K562 (cell line): Measurements from ENCODE around the gene FZD10. TPM values are rescaled to one million over a fixed set of nuclear protein-coding genes. Genes with fewer than 3 reads are reported as not detected.

Source experiments
- ATAC-seq: fragments of 200-7000 bp; cut with Tn5 transposase; 3 replicates; pipeline ENCODE4 v1.9.1; 2020; ENCODE audit warnings: moderate library complexity
- BruUV-seq: library from RNA; stranded (reverse); fragments of 400-500 nt; replicated peaks from 2 replicates; lab custom pipeline; 2021; lab: Mats Ljungman, UMichigan
- CTCF ChIA-PET: fragments of 300-600 bp; formaldehyde crosslinking; extraction: SDS; loops from one replicate; lab custom pipeline; 2021; ENCODE audit warnings: low intra/inter-chr PET ratio; lab: Yijun Ruan, JAX
- POLR2A ChIA-PET: fragments of 300-600, 350-650 bp; sonication (Branson Sonifier 250); formaldehyde crosslinking; extraction: SDS; loops from one replicate; lab custom pipeline; 2021; ENCODE audit warnings: antibody characterized with exemption, inconsistent platforms; lab: Yijun Ruan, JAX
- DNase-seq, 4 experiments: peaks; one replicate each; pipeline versions ENCODE4 v3.0.0 to v3.0.0-alpha.2; 2011 to 2018; ENCODE audit warnings: low spot score in 3 of 4, mixed read lengths in 3 of 4; ENCODE audit errors: extremely low read depth in 1 of 4
- FAIRE-seq: peaks from 2 replicates; lab custom pipeline; 2011; peaks lifted over from hg19 to GRCh38; lab: Jason Lieb, UNC
- H2AFZ ChIP-seq: 2 replicates; pipeline ENCODE4 v1.6.0; 2011; ENCODE audit warnings: low read depth, low read length, control low read depth, inconsistent platforms
- H3K27ac ChIP-seq: fragments of 200-600 bp; 3 replicates; pipeline ENCODE4 v1.8.0; 2011; ENCODE audit warnings: low read depth, mild to moderate bottlenecking, control low read depth, inconsistent platforms, low read length, moderate library complexity, mixed read lengths; ENCODE audit errors: extremely low read depth
- H3K27me3 ChIP-seq, 2 experiments: fragments of 300-600 bp in 1 of 2; 2 replicates in 1 of 2; 3 replicates in 1 of 2; pipeline versions ENCODE4 v1.6.0 to v1.8.0; 2011; ENCODE audit warnings: inconsistent platforms in 2 of 2, low read length in 2 of 2, mild to moderate bottlenecking in 1 of 2, mixed read lengths in 1 of 2, moderate library complexity in 1 of 2; ENCODE audit not compliant: control insufficient read depth in 2 of 2, insufficient read depth in 2 of 2
- H3K36me3 ChIP-seq: fragments of 300-600 bp; 3 replicates; pipeline ENCODE4 v1.8.0; 2011; ENCODE audit warnings: mild to moderate bottlenecking, low read length, inconsistent platforms; ENCODE audit not compliant: control insufficient read depth, insufficient read depth
- H3K4me1 ChIP-seq, 2 experiments: fragments of 200-600 bp in 1 of 2; replicated peaks in 1 of 2; 2 replicates in 1 of 2; 3 replicates in 1 of 2; pipeline versions ENCODE4 v1.5.1 to v1.8.0; 2011; ENCODE audit warnings: inconsistent platforms in 2 of 2, low read length in 2 of 2, mild to moderate bottlenecking in 1 of 2, mixed read lengths in 1 of 2, moderate library complexity in 1 of 2; ENCODE audit not compliant: control insufficient read depth in 2 of 2, insufficient read depth in 2 of 2
- H3K4me2 ChIP-seq: 2 replicates; pipeline ENCODE4 v1.6.1; 2011; ENCODE audit warnings: low read length, control low read depth, inconsistent platforms, mixed read lengths; ENCODE audit not compliant: insufficient read depth
- H3K4me3 ChIP-seq: fragments of 200-600 bp; sonication (generic), shearing (Covaris generic); 2 replicates; pipeline ENCODE4 v1.5.1; 2016; ENCODE audit warnings: control low read depth, inconsistent platforms
- H3K79me2 ChIP-seq: fragments of 200-600 bp; 3 replicates; pipeline ENCODE4 v1.8.0; 2011; ENCODE audit warnings: low read length, inconsistent platforms; ENCODE audit not compliant: control insufficient read depth, insufficient read depth
- H3K9ac ChIP-seq, 2 experiments: 2 replicates each; pipeline versions ENCODE4 v1.6.0 to v1.6.1; 2011; ENCODE audit warnings: low read depth in 2 of 2, low read length in 2 of 2, control low read depth in 1 of 2, inconsistent platforms in 1 of 2, mild to moderate bottlenecking in 1 of 2, mixed read lengths in 1 of 2; ENCODE audit not compliant: insufficient read depth in 1 of 2
- H3K9me1 ChIP-seq: one replicate; pipeline ENCODE4 v1.6.0; 2011; ENCODE audit warnings: inconsistent platforms, mild to moderate bottlenecking, low read length, moderate library complexity; ENCODE audit not compliant: control insufficient read depth, insufficient read depth
- H3K9me3 ChIP-seq: replicated peaks from 2 replicates; pipeline ENCODE4 v1.5.1; 2011; ENCODE audit warnings: low read depth, low read length, inconsistent platforms; ENCODE audit not compliant: control insufficient read depth, insufficient read depth
- H4K20me1 ChIP-seq: replicated peaks from 2 replicates; pipeline ENCODE4 v1.6.1; 2011; ENCODE audit warnings: low read length, inconsistent platforms, mixed read lengths; ENCODE audit not compliant: control insufficient read depth, insufficient read depth
- ATF1 ChIP-seq, 2 experiments: fragments of 450-650 bp in 1 of 2; IDR thresholded peaks; 2 replicates each; pipeline ENCODE4 v1.6.1; 2016; ENCODE audit warnings: missing compliant biosample characterization in 1 of 2, missing genetic modification characterization in 1 of 2
- PHB ChIP-seq: fragments of 250-450 bp; sonication (Bioruptor Pico); IDR thresholded peaks from 2 replicates; pipeline ENCODE4 v1.5.0; 2021
- PRDM10 ChIP-seq: fragments of 450-650 bp; IDR thresholded peaks from 2 replicates; pipeline ENCODE4 v1.6.1; 2018; ENCODE audit not compliant: partially characterized antibody
- RBM39 ChIP-seq: fragments of 200-400 bp; formaldehyde crosslinking; optimal IDR thresholded peaks from 2 replicates; pipeline ENCODE3; 2018; ENCODE audit warnings: low read depth, low read length
- SIRT6 ChIP-seq: IDR thresholded peaks from one replicate; pipeline ENCODE4 v1.6.1; 2012; ENCODE audit warnings: low read depth, mild to moderate bottlenecking, control low read depth, inconsistent platforms, low read length, moderate library complexity
- TOE1 ChIP-seq, 2 experiments: fragments of 450-650 bp in 1 of 2; sonication (generic) in 1 of 2; formaldehyde crosslinking in 1 of 2; IDR thresholded peaks; 2 replicates each; pipeline versions ENCODE4 v1.7.1 to v1.8.0; 2016 to 2022; ENCODE audit warnings: borderline replicate concordance in 2 of 2, mild to moderate bottlenecking in 2 of 2, antibody characterized with exemption in 1 of 2, inconsistent platforms in 1 of 2, low read depth in 1 of 2, missing genetic modification reagents in 1 of 2, moderate library complexity in 1 of 2
- ZHX1 ChIP-seq: fragments of 150-350 bp; conservative IDR thresholded peaks from 2 replicates; pipeline ENCODE4 v1.6.1; 2014; ENCODE audit warnings: low read length
- ZNF431 ChIP-seq: sonication (generic); formaldehyde crosslinking; IDR thresholded peaks from 2 replicates; pipeline ENCODE4 v1.8.0; 2022; ENCODE audit warnings: mild to moderate bottlenecking, missing genetic modification reagents
- WGBS: fragments of 100-300 bp; shearing (Covaris generic); methylation state at CpG from one replicate; pipeline ENCODE4 v1.1.6; 2016; ENCODE audit warnings: low coverage, mixed read lengths; ENCODE audit not compliant: insufficient coverage; ENCODE audit errors: missing lambda C conversion rate; 5-methylcytosine and 5-hydroxymethylcytosine counted together
- in situ Hi-C: fragments of 300-500 bp; cut with MboI; formaldehyde crosslinking; loops from 4 replicates; pipeline ENCODE4 v1.15.0; 2018; ENCODE audit warnings: inconsistent platforms, mixed read lengths
- intact Hi-C: fragments of 100-400 bp; cut with micrococcal nuclease; formaldehyde crosslinking; loops from 2 replicates; pipeline ENCODE4 v1.14.2; 2022
- polyA plus RNA-seq, 8 experiments: library from polyadenylated mRNA; depleted of rRNA in 4 of 8; stranded (reverse) in 5 of 8; unstranded in 3 of 8; fragments of >200 nt; fragmentation: Nextera tagmentation in 2 of 8; fragmentation: Illumina TruSeq in 1 of 8; extraction: Ambion mirVana in 2 of 8; extraction: Trizol in 1 of 8; gene quantifications; 2 replicates each; pipeline versions ENCODE4 v1.2.1 to v1.2.3, GENCODE V29; 2011 to 2014; ENCODE audit warnings: inconsistent platforms in 1 of 8, missing spikeins in 1 of 8
- total RNA-seq, 7 experiments: library from RNA; depleted of rRNA in 6 of 7; stranded (reverse); fragments of >200 nt in 6 of 7; fragmentation: Illumina TruSeq in 2 of 7; extraction: Trizol in 2 of 7; gene quantifications; 2 replicates each; pipeline versions ENCODE4 v1.2.1 to v1.2.3, GENCODE V29; 2011 to 2021; ENCODE audit warnings: low replicate concordance in 1 of 7
- TF ChIP-seq, protein P1 (sequence below): fragments of 450-650 bp; IDR thresholded peaks from 2 replicates; pipeline ENCODE4 v1.6.1; 2016
- TF ChIP-seq, protein P2 (sequence below): sonication (generic); formaldehyde crosslinking; IDR thresholded peaks from 2 replicates; pipeline ENCODE4 v1.8.1; 2023; ENCODE audit warnings: mild to moderate bottlenecking, missing genetic modification reagents, moderate library complexity
- TF ChIP-seq, protein P3 (sequence below): fragments of 250-450 bp; sonication (Bioruptor Pico); IDR thresholded peaks from 2 replicates; pipeline ENCODE4 v1.9.0; 2021; ENCODE audit warnings: mild to moderate bottlenecking

The FZD10 gene
- total and polyA plus RNA-seq, 9 of the 15 experiments (the other 6 are each of a cell fraction or from before 2014, with no cell fraction given), result not detected

DNA sequence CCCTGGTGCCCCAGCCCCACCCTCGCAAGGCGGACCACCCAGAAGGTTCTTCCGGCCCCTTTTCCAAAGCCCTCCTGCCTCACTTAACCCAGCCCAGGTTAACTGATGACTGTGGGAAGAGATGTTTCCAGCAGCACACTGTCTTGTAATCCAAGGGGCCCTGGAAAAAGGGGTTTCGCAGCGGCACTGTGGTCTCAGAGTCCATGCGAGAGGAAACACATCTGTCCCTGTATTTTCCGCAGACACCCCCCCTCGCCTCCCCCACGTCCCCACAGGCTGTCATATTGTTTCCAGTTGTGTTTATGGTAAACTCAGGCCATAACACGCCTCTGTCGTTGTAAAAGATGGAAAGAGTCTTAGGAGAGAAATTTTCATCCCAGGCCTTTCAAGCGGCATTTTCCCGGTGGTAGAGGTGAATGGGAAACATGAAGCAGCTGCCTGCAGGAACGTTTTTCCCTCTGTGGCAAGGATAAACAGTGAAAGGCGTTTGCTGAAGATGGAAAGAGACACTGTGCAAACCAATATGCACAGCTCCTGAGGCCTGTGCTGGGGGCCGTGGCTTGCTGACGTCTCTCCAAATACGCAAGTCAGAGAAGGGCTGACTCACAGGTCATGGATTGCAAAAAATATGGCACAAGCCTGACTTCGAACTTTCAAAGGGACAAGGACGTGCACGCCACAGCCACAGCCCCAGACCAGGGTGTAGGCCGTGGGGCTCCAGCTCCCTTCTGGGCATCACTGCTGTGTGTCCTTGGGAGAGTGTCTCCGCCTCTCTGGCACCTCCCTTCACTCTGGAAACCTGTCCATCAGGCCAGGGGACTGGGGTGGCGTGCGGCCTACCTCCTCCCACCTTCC is 22.5 kb upstream of the FZD10 start:
- no peaks in the 10 kb centered on the region for H3K36me3 ChIP-seq
- BruUV-seq, result no TSS peak
- DNase-seq, result peak in 1 of 4 experiments; percentile 8
- H3K27me3 ChIP-seq, result peaks cover 14 to 76% of the 10 kb centered on the region in 2 experiments
- intact Hi-C loops, result no loop called here
- ChIA-PET POLR2A (no interaction called here), CTCF (no interaction called here)
- no peak overlapping the region for H2AFZ ChIP-seq
- H3K79me2 ChIP-seq, result no peaks in the 10 kb centered on the region
- no peak overlapping the region for H3K27ac ChIP-seq
- peaks cover 6% of the 10 kb centered on the region; the same call in 1 of the 2 replicates for H4K20me1 ChIP-seq
- ATAC-seq, result no peak; the same call in 2 of the 3 replicates
- in situ Hi-C loops, result no loop called here
- no peaks in the 10 kb centered on the region for H3K9me1 ChIP-seq
- WGBS, result under 1% methylated on average over 24 of the region's 25 CpGs
- no peak overlapping the region for H3K4me2 ChIP-seq
- H3K4me3 ChIP-seq, result no peak overlapping the region
- H3K9me3 ChIP-seq, result no peaks in the 10 kb centered on the region
- no peak overlapping the region for H3K9ac ChIP-seq
- no peak for FAIRE-seq
- H3K4me1 ChIP-seq, result no peaks in the 10 kb centered on the region
- TF ChIP-seq SIRT6 (no peak), ZNF431 (CRISPR knock-in tag) (no peak), ATF1 (CRISPR knock-in tag; IDR thresholded peaks at IDR 0.05) (no peak), ATF1 (tag; IDR thresholded peaks at IDR 0.05) (no peak), PRDM10 (no peak), ZHX1 (no peak), RBM39 (no peak), PHB (CRISPR knock-in tag) (no peak), TOE1 (IDR thresholded peaks at IDR 0.05; ENCODE audit: borderline replicate concordance) (no peak), TOE1 (CRISPR knock-in tag; IDR thresholded peaks at IDR 0.05; ENCODE audit: borderline replicate concordance, low read depth) (no peak)
- TF ChIP-seq, protein P1, sequence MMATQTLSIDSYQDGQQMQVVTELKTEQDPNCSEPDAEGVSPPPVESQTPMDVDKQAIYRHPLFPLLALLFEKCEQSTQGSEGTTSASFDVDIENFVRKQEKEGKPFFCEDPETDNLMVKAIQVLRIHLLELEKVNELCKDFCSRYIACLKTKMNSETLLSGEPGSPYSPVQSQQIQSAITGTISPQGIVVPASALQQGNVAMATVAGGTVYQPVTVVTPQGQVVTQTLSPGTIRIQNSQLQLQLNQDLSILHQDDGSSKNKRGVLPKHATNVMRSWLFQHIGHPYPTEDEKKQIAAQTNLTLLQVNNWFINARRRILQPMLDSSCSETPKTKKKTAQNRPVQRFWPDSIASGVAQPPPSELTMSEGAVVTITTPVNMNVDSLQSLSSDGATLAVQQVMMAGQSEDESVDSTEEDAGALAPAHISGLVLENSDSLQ, result no peak
- TF ChIP-seq, protein P2, sequence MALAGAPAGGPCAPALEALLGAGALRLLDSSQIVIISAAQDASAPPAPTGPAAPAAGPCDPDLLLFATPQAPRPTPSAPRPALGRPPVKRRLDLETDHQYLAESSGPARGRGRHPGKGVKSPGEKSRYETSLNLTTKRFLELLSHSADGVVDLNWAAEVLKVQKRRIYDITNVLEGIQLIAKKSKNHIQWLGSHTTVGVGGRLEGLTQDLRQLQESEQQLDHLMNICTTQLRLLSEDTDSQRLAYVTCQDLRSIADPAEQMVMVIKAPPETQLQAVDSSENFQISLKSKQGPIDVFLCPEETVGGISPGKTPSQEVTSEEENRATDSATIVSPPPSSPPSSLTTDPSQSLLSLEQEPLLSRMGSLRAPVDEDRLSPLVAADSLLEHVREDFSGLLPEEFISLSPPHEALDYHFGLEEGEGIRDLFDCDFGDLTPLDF (CRISPR knock-in tag), result no peak
- TF ChIP-seq, protein P3, sequence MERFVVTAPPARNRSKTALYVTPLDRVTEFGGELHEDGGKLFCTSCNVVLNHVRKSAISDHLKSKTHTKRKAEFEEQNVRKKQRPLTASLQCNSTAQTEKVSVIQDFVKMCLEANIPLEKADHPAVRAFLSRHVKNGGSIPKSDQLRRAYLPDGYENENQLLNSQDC, result no peak
